ENCODE results near the gene PIEZO2. TPM values are rescaled to one million over a fixed set of nuclear protein-coding genes. Genes with fewer than 3 reads are reported as not detected.

PIEZO2 gene
- total and polyA plus RNA-seq, 2 donors (not counting 1 experiment from before 2014, with no cell fraction given) = not detected

- H3K9ac ChIP-seq (ENCODE audit: low read length) = no peak overlapping the region
- no peaks in the 10 kb centered on the region for H3K9me3 Mint-ChIP-seq (ENCODE audit: insufficient read depth)
- H3K27ac Mint-ChIP-seq = no peak overlapping the region
- no peak overlapping the region for H3K27ac ChIP-seq (ENCODE audit: low read length in 2 of 2)
- H3K79me2 ChIP-seq (ENCODE audit: control insufficient read depth, insufficient read depth, low read length) = no peaks in the 10 kb centered on the region
- no peaks in the 10 kb centered on the region for H3K36me3 ChIP-seq (replicated peaks in 1 of 2; ENCODE audit: control extremely low read depth in 1 of 2, control insufficient read depth in 1 of 2, extremely low read depth in 1 of 2, insufficient read depth in 2 of 2, low read length in 1 of 2)
- intact Hi-C loops (cut with micrococcal nuclease) = no loop called here
- no peak overlapping the region for H3K4me3 Mint-ChIP-seq
- TF ChIP-seq EZH2 (IDR thresholded peaks at IDR 0.05; ENCODE audit: borderline replicate concordance, insufficient read depth, low read depth, low read length, poor library complexity, severe bottlenecking) = no peak
- TF ChIP-seq, protein P1, sequence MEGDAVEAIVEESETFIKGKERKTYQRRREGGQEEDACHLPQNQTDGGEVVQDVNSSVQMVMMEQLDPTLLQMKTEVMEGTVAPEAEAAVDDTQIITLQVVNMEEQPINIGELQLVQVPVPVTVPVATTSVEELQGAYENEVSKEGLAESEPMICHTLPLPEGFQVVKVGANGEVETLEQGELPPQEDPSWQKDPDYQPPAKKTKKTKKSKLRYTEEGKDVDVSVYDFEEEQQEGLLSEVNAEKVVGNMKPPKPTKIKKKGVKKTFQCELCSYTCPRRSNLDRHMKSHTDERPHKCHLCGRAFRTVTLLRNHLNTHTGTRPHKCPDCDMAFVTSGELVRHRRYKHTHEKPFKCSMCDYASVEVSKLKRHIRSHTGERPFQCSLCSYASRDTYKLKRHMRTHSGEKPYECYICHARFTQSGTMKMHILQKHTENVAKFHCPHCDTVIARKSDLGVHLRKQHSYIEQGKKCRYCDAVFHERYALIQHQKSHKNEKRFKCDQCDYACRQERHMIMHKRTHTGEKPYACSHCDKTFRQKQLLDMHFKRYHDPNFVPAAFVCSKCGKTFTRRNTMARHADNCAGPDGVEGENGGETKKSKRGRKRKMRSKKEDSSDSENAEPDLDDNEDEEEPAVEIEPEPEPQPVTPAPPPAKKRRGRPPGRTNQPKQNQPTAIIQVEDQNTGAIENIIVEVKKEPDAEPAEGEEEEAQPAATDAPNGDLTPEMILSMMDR (IDR thresholded peaks at IDR 0.05) = no peak
- H3K27me3 ChIP-seq (replicated peaks in 1 of 4; ENCODE audit: control extremely low read depth in 1 of 4, control insufficient read depth in 3 of 4, insufficient read depth in 4 of 4, low read length in 3 of 4) = no peaks in the 10 kb centered on the region
- no peaks in the 10 kb centered on the region for H4K20me1 ChIP-seq (ENCODE audit: control insufficient read depth, insufficient read depth, low read length, poor library complexity, severe bottlenecking)
- ATAC-seq (ENCODE audit: low read depth) (no peak), DNase-seq (no peak)
- H3K4me3 ChIP-seq (ENCODE audit: control extremely low read depth in 1 of 5, extremely low read depth in 1 of 5, insufficient read depth in 1 of 5, low read depth in 2 of 5, low read length in 4 of 5) = no peak overlapping the region
- no peak overlapping the region for H2AFZ ChIP-seq (ENCODE audit: insufficient read depth, low read depth, low read length, poor library complexity, severe bottlenecking)
- ChIA-PET POLR2A (no interaction called here), CTCF (no interaction called here)
- no peaks in the 10 kb centered on the region for H3K27me3 Mint-ChIP-seq
- 97% methylated on average over 9 of the region's 9 CpGs for WGBS (ENCODE audit: insufficient coverage)
- H3K4me1 Mint-ChIP-seq = no peaks in the 10 kb centered on the region
- no peaks in the 10 kb centered on the region for H3K9me3 ChIP-seq (ENCODE audit: control extremely low read depth in 1 of 3, control insufficient read depth in 2 of 3, insufficient read depth in 1 of 3, low read length in 2 of 3)
- no peaks in the 10 kb centered on the region for H3K4me1 ChIP-seq (ENCODE audit: control insufficient read depth in 2 of 2, insufficient read depth in 2 of 2, low read length in 2 of 2)
- H3K4me2 ChIP-seq (replicated peaks; ENCODE audit: low read depth, low read length, poor library complexity, severe bottlenecking) = no peak overlapping the region
Measured at GRCh38 chr18:10804126-10804525, 345.2 kb downstream of the PIEZO2 start.

GRCh38 chr18:10798727-10799550 lies 350.4 kb downstream of the PIEZO2 start:
- ChIA-PET POLR2A (no interaction called here), CTCF (no interaction called here)
- H3K27me3 ChIP-seq (replicated peaks in 1 of 4; ENCODE audit: control extremely low read depth in 1 of 4, control insufficient read depth in 3 of 4, insufficient read depth in 4 of 4, low read length in 3 of 4) = peaks cover 0 to 2% (median 0%) of the 10 kb centered on the region in 4 experiments
- H3K4me2 ChIP-seq (replicated peaks; ENCODE audit: low read depth, low read length, poor library complexity, severe bottlenecking) = no peak overlapping the region
- H3K4me3 Mint-ChIP-seq = no peak overlapping the region
- H3K4me1 Mint-ChIP-seq = no peaks in the 10 kb centered on the region
- intact Hi-C loops (cut with micrococcal nuclease) = no loop called here
- no peaks in the 10 kb centered on the region for H3K4me1 ChIP-seq (ENCODE audit: control insufficient read depth in 2 of 2, insufficient read depth in 2 of 2, low read length in 2 of 2)
- ATAC-seq (ENCODE audit: low read depth) = no peak
- DNase-seq = no peak
- no peaks in the 10 kb centered on the region for H3K9me3 Mint-ChIP-seq (ENCODE audit: insufficient read depth)
- TF ChIP-seq, protein P1 (IDR thresholded peaks at IDR 0.05) = no peak
- TF ChIP-seq EZH2 (IDR thresholded peaks at IDR 0.05; ENCODE audit: borderline replicate concordance, insufficient read depth, low read depth, low read length, poor library complexity, severe bottlenecking) = no peak
- no peaks in the 10 kb centered on the region for H4K20me1 ChIP-seq (ENCODE audit: control insufficient read depth, insufficient read depth, low read length, poor library complexity, severe bottlenecking)
- no peaks in the 10 kb centered on the region for H3K36me3 ChIP-seq (replicated peaks in 1 of 2; ENCODE audit: control extremely low read depth in 1 of 2, control insufficient read depth in 1 of 2, extremely low read depth in 1 of 2, insufficient read depth in 2 of 2, low read length in 1 of 2)
- no peaks in the 10 kb centered on the region for H3K79me2 ChIP-seq (ENCODE audit: control insufficient read depth, insufficient read depth, low read length)
- H3K9ac ChIP-seq (ENCODE audit: low read length) = no peak overlapping the region
- peaks cover 3% of the 10 kb centered on the region for H3K27me3 Mint-ChIP-seq
- H2AFZ ChIP-seq (ENCODE audit: insufficient read depth, low read depth, low read length, poor library complexity, severe bottlenecking) = no peak overlapping the region
- no peak overlapping the region for H3K27ac ChIP-seq (ENCODE audit: low read length in 2 of 2)
- H3K27ac Mint-ChIP-seq = no peak overlapping the region
- no peaks in the 10 kb centered on the region for H3K9me3 ChIP-seq (ENCODE audit: control extremely low read depth in 1 of 3, control insufficient read depth in 2 of 3, insufficient read depth in 1 of 3, low read length in 2 of 3)
- 87% methylated on average over 5 of the region's 7 CpGs for WGBS (ENCODE audit: insufficient coverage)
- H3K4me3 ChIP-seq (ENCODE audit: control extremely low read depth in 1 of 5, extremely low read depth in 1 of 5, insufficient read depth in 1 of 5, low read depth in 2 of 5, low read length in 4 of 5) = no peak overlapping the region

Measured in B cell (primary cell).